ENCODE measurements around the gene EXOC3L2. TPM values are rescaled to one million over a fixed set of nuclear protein-coding genes. Genes with fewer than 3 reads are reported as not detected.

Gene EXOC3L2
- total RNA-seq, 3 donors from 2014 or later, result not detected

Other genes starting within 250 kb of the EXOC3L2 start
- gene RELB, start 243.9 kb downstream of the EXOC3L2 start, total RNA-seq, result 100 to 1,000 TPM; 128 to 137 (median 129) TPM
- gene CLASRP, start 206.4 kb downstream of the EXOC3L2 start, total RNA-seq, result 100 to 1,000 TPM; 111 to 114 (median 114) TPM
- gene ZNF296, start 168.9 kb downstream of the EXOC3L2 start, total RNA-seq, result 10 to 100 TPM in 1 of 3 donors, 1 to 10 TPM in 2; 7.8 to 10.2 (median 8.6) TPM
- 10 to 100 TPM; 58.8 to 69.3 (median 65.0) TPM for gene GEMIN7, start 166.1 kb downstream of the EXOC3L2 start, total RNA-seq
- 10 to 100 TPM; 23.2 to 24.9 (median 24.7) TPM for gene PPP1R37, start 152.2 kb downstream of the EXOC3L2 start, total RNA-seq
- gene NKPD1, start 84.4 kb downstream of the EXOC3L2 start, total RNA-seq, result under 1 TPM; 0.30 to 0.45 (median 0.33) TPM
- 10 to 100 TPM in 1 of 3 donors, 1 to 10 TPM in 2; 8.5 to 11.5 (median 9.1) TPM for gene TRAPPC6A, start 67.2 kb downstream of the EXOC3L2 start, total RNA-seq
- 10 to 100 TPM; 12.3 to 15.5 (median 14.5) TPM for gene BLOC1S3, start 66.6 kb downstream of the EXOC3L2 start, total RNA-seq
- 10 to 100 TPM; 14.6 to 18.3 (median 15.9) TPM for gene MARK4, start 5.9 kb upstream of the EXOC3L2 start, total RNA-seq
- not detected for gene CKM, start 77.5 kb upstream of the EXOC3L2 start, total RNA-seq
- not detected for gene KLC3, start 95.3 kb upstream of the EXOC3L2 start, total RNA-seq
- gene ERCC2, start 125.2 kb upstream of the EXOC3L2 start, total RNA-seq, result 10 to 100 TPM; 22.2 to 23.8 (median 23.8) TPM
- 1 to 10 TPM; 1.6 to 6.8 (median 4.1) TPM for gene PPP1R13L, start 159.7 kb upstream of the EXOC3L2 start, total RNA-seq
- gene POLR1G, start 161.2 kb upstream of the EXOC3L2 start, total RNA-seq, result 10 to 100 TPM; 45.2 to 57.3 (median 49.1) TPM
- 10 to 100 TPM; 68.0 to 86.2 (median 85.7) TPM for gene ERCC1, start 178.5 kb upstream of the EXOC3L2 start, total RNA-seq
- gene FOSB, start 222.6 kb upstream of the EXOC3L2 start, total RNA-seq, result 10 to 100 TPM; 10.5 to 13.4 (median 13.2) TPM

All from activated T-cell treated with anti-CD3 and anti-CD28 coated beads, Interleukin-2, amount 50 U/mL, for 4 hours (primary cell).